HG02840 (cell line): ENCODE data around the gene TCP11L2.

Source experiments
- ATAC-seq: cut with Tn5 transposase; IDR thresholded peaks from one replicate; pipeline ENCODE4 v1.9.1; 2021; ENCODE audit warnings: mild to moderate bottlenecking, moderate library complexity, moderate number of reproducible peaks; ENCODE audit not compliant: unreplicated experiment, low FRiP score

TCP11L2 gene

GRCh38 chr12:106386813-106387535 lies 84.4 kb downstream of the TCP11L2 start:
- no peak for ATAC-seq

- no peak for ATAC-seq
Measured at GRCh38 chr12:106387848-106388377, 85.4 kb downstream of the TCP11L2 start.

GRCh38 chr12:106389151-106389550 lies 86.6 kb downstream of the TCP11L2 start:
- no peak for ATAC-seq

GRCh38 chr12:106392759-106393158 lies 90.2 kb downstream of the TCP11L2 start:
- no peak for ATAC-seq
